Right lobe of liver (tissue), 6 donors: ENCODE measurements around the gene ZNF473. TPM values are rescaled to one million over a fixed set of nuclear protein-coding genes. Genes with fewer than 3 reads are reported as not detected.

ENCODE experiments used
- ATAC-seq, 4 donors: fragments of 200-7000 bp; cut with Tn5 transposase; one replicate each; pipeline ENCODE4 v1.9.1; 2020; ENCODE audit warnings: mild to moderate bottlenecking in 4 of 4, moderate library complexity in 4 of 4
- DNase-seq, 3 donors: peaks; one replicate each; pipeline ENCODE4 v3.0.0-alpha.2; 2020
- H3K27ac ChIP-seq, 3 donors: fragments of 200-600 bp; one replicate each; pipeline ENCODE4 v1.8.0; 2022
- H3K27me3 ChIP-seq, 2 donors: fragments of 200-600 bp; one replicate each; pipeline ENCODE4 v1.8.0; 2022
- H3K36me3 ChIP-seq, 4 donors: fragments of 200-600 bp; sonication (generic) in 1 of 4; one replicate each; pipeline versions ENCODE4 v1.5.1 to v1.8.0; 2017 to 2022; ENCODE audit warnings: control low read depth in 1 of 4
- H3K4me1 ChIP-seq, 4 donors: fragments of 200-600 bp; sonication (generic) in 1 of 4; one replicate each; pipeline versions ENCODE4 v1.5.1 to v1.8.0; 2017 to 2022; ENCODE audit warnings: control low read depth in 1 of 4
- H3K4me3 ChIP-seq, 3 donors: fragments of 200-600 bp; one replicate each; pipeline ENCODE4 v1.8.0; 2022
- H3K9me3 ChIP-seq, 4 donors: fragments of 200-600 bp; sonication (generic) in 1 of 4; one replicate each; pipeline versions ENCODE4 v1.5.1 to v1.8.0; 2017 to 2022; ENCODE audit warnings: control low read depth in 1 of 4
- CTCF ChIP-seq, 4 donors: fragments of 200-600 bp in 3 of 4; fragments of 450-650 bp in 1 of 4; IDR thresholded peaks; one replicate each; pipeline versions ENCODE4 v1.5.1 to v1.8.0; 2016 to 2022; ENCODE audit warnings: antibody characterized with exemption in 4 of 4, mild to moderate bottlenecking in 2 of 4
- POLR2A ChIP-seq: fragments of 450-650 bp; IDR thresholded peaks from one replicate; pipeline ENCODE4 v1.6.1; 2017; ENCODE audit warnings: antibody characterized with exemption, mild to moderate bottlenecking
- WGBS: methylation state at CpG from one replicate; pipeline ENCODE4 v1.1.6; 2018; ENCODE audit warnings: low coverage, low lambda C conversion rate; ENCODE audit not compliant: insufficient coverage; ENCODE audit errors: missing lambda C conversion rate; 5-methylcytosine and 5-hydroxymethylcytosine counted together
- intact Hi-C, 2 donors: fragments of 100-400 bp; cut with DNase I; formaldehyde crosslinking; loops; one replicate each; pipeline versions ENCODE4 v1.11.2 to v1.14.1; 2022
- total RNA-seq, 6 experiments: library from RNA; depleted of rRNA in 2 of 6; stranded (reverse); fragments of >200 nt in 2 of 6; fragmentation: NEBNext Ultra II Directional in 3 of 6; extraction: Animal tissue kit (Norgen Biotek cat#: 25700) in 3 of 6; gene quantifications; one replicate each; pipeline versions ENCODE4 v1.1.0 to v1.2.4, GENCODE V29; 2016 to 2023
- donor health status: DM: no; HTN: yes; CAD: no.
- donor health status: DM: no; HTN: no; CAD: no.
- donor health status: DM: no; HTN: no; CAD: no.
- donor health status: DM: no; HTN: yes; CAD: no.
- donor health status: DM: no; HTN: yes; CAD: no.

The ZNF473 gene
- total RNA-seq, 6 experiments from 2014 or later: 3.1 to 6.0 (median 3.6) TPM

DNA sequence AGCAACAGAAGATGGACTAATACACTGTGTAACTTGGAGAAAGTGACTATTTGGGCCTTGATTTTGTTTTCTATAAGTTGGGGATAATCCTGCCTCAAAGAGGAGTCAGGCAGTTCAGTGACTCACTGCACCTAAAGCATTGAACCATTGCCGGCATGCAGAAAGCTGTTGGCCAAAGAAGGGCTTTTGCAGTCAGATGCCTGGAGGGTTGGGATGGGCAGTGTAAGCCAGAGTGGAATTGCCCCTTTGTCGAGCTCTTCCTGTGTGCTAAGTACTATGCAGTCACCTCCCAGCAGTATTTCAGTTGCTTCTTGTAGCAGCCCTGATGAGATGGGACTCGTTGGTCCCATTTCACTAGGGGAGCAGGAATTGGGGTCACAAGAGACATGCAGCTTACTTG lies 11.1 kb downstream of the ZNF473 start:
- 100% methylated on average over 3 of the region's 3 CpGs for WGBS
- no peak for ATAC-seq
- Histone ChIP-seq H3K9me3 (no peaks in the 10 kb centered on the region), H3K4me3 (no peak overlapping the region), H3K4me1 (no peaks in the 10 kb centered on the region), H3K27me3 (no peaks in the 10 kb centered on the region), H3K36me3 (peaks cover 2 to 40% (median 17%) of the 10 kb centered on the region in 4 donors), H3K27ac (no peak overlapping the region)
- no peak for DNase-seq
- TF ChIP-seq CTCF (IDR thresholded peaks at IDR 0.05) (no peak), POLR2A (no peak)
- intact Hi-C loops: no loop called here

- Histone ChIP-seq H3K36me3 (peaks cover 8 to 59% (median 38%) of the 10 kb centered on the region in 4 donors), H3K9me3 (peaks cover 0 to 13% (median under 1%) of the 10 kb centered on the region in 4 donors), H3K4me3 (no peak overlapping the region), H3K27me3 (no peaks in the 10 kb centered on the region), H3K4me1 (no peaks in the 10 kb centered on the region), H3K27ac (no peak overlapping the region)
- WGBS: no CpG with 5 or more reads among the region's 3 CpGs
- no peak for TF ChIP-seq CTCF (IDR thresholded peaks at IDR 0.05)
- no peak for TF ChIP-seq POLR2A
- DNase-seq (no peak), ATAC-seq (peak; percentile 47 to 76 (median 54))
- intact Hi-C loops: no loop called here
Observed at GRCh38 chr19:50039968-50040367, 14.2 kb downstream of the ZNF473 start.

DNA sequence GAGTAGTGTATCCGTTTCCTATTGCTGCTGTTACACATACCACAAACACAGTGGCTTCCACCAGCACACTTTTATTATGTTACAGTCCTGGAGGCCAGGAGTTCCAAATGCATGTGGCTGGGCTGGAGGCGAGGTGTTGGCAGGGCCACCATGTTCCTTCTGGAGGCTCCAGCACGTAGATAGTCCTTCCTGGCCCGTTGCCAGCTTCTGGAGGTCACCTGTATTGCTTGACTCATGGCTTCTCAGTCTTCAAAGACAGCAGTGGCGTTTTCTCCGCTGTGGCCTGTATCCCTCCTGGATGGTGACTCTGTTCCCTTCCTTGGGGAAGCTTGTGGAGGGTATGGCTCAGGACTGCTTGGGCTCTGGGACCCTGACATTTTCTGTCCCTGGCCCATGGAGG lies 15.2 kb downstream of the ZNF473 start:
- H3K27me3 ChIP-seq: no peaks in the 10 kb centered on the region
- intact Hi-C loops: no loop called here
- TF ChIP-seq CTCF (IDR thresholded peaks at IDR 0.05) (no peak), POLR2A (no peak)
- H3K9me3 ChIP-seq: peaks cover 0 to 23% (median 4%) of the 10 kb centered on the region in 4 donors
- DNase-seq (no peak), ATAC-seq (no peak)
- no peak overlapping the region for H3K4me3 ChIP-seq
- H3K4me1 ChIP-seq: no peaks in the 10 kb centered on the region
- 88% methylated on average over 4 of the region's 6 CpGs for WGBS
- H3K36me3 ChIP-seq: peaks cover 8 to 69% (median 47%) of the 10 kb centered on the region in 4 donors
- no peak overlapping the region for H3K27ac ChIP-seq

GRCh38 chr19:50042363-50043024 lies 16.7 kb downstream of the ZNF473 start:
- 97% methylated on average over 3 of the region's 6 CpGs for WGBS
- ATAC-seq: no peak
- H3K36me3 ChIP-seq: peaks cover 8 to 70% (median 49%) of the 10 kb centered on the region in 4 donors
- no peak overlapping the region for H3K4me3 ChIP-seq
- H3K4me1 ChIP-seq: no peaks in the 10 kb centered on the region
- DNase-seq: no peak
- TF ChIP-seq CTCF (IDR thresholded peaks at IDR 0.05): no peak
- TF ChIP-seq POLR2A: no peak
- intact Hi-C loops: no loop called here
- no peak overlapping the region for H3K27ac ChIP-seq
- H3K9me3 ChIP-seq: peaks cover 0 to 33% (median 8%) of the 10 kb centered on the region in 4 donors
- H3K27me3 ChIP-seq: no peaks in the 10 kb centered on the region
